Cardiac fibroblast (primary cell): ENCODE results near the gene PLEKHG3.

Source experiments
- DNase-seq, 2 donors: peaks; one replicate each; pipeline versions ENCODE4 v3.0.0 to v3.0.0-alpha.2; 2010; ENCODE audit warnings: low read depth in 2 of 2
- H3K4me3 ChIP-seq, 2 donors: replicated peaks in 1 of 2; 1 replicate in 1 of 2; 2 replicates in 1 of 2; pipeline ENCODE4 v1.5.1; 2011; ENCODE audit warnings: low read depth in 2 of 2, low read length in 2 of 2, mild to moderate bottlenecking in 2 of 2, moderate library complexity in 1 of 2
- CTCF ChIP-seq: IDR thresholded peaks from one replicate; pipeline ENCODE4 v1.5.1; 2011; ENCODE audit warnings: low read depth, mild to moderate bottlenecking, low read length, inconsistent platforms

The PLEKHG3 gene

GRCh38 chr14:64705381-64706118 lies 1.3 kb downstream of the PLEKHG3 start:
- no peak for TF ChIP-seq CTCF
- no peak for DNase-seq

GRCh38 chr14:64706119-64706592 lies 1.9 kb downstream of the PLEKHG3 start:
- TF ChIP-seq CTCF: no peak
- DNase-seq: no peak
- H3K4me3 ChIP-seq: no peak overlapping the region

More at GRCh38 chr14:64705381-64706118, 1.3 kb downstream of the PLEKHG3 start:
- H3K4me3 ChIP-seq: peak overlapping the region; percentile 66 to 72

GRCh38 chr14:64706593-64707193 lies 2.5 kb downstream of the PLEKHG3 start:
- TF ChIP-seq CTCF: no peak
- no peak overlapping the region for H3K4me3 ChIP-seq
- no peak for DNase-seq

GRCh38 chr14:64707661-64708060 lies 3.4 kb downstream of the PLEKHG3 start:
- no peak for TF ChIP-seq CTCF
- H3K4me3 ChIP-seq: no peak overlapping the region
- DNase-seq: peak; percentile 51 to 84

GRCh38 chr14:64708148-64709004 lies 4.2 kb downstream of the PLEKHG3 start:
- DNase-seq: peak in 1 of 2 donors; percentile 49
- TF ChIP-seq CTCF: no peak
- H3K4me3 ChIP-seq: no peak overlapping the region

GRCh38 chr14:64709126-64709525 lies 4.9 kb downstream of the PLEKHG3 start:
- DNase-seq: no peak
- no peak for TF ChIP-seq CTCF
- no peak overlapping the region for H3K4me3 ChIP-seq
